Pons (tissue), 1 donor: Measurements from ENCODE around the gene ZBTB7C.

Experiments used
- DNase-seq: peaks from one replicate; pipeline ENCODE4 v3.0.0-alpha.2; 2016; ENCODE audit warnings: low spot score

ZBTB7C gene

GRCh38 chr18:48216639-48217257 lies 192.4 kb downstream of the ZBTB7C start:
- no peak for DNase-seq

GRCh38 chr18:48215876-48216638 lies 193.1 kb downstream of the ZBTB7C start:
- no peak for DNase-seq

- DNase-seq = no peak
These were observed 195.4 kb downstream of the ZBTB7C start for GRCh38 chr18:48213791-48214190.

- no peak for DNase-seq
These were observed 200.6 kb downstream of the ZBTB7C start for GRCh38 chr18:48208432-48209140.

GRCh38 chr18:48207733-48208132 lies 201.4 kb downstream of the ZBTB7C start:
- DNase-seq = no peak

GRCh38 chr18:48206887-48207286 lies 202.3 kb downstream of the ZBTB7C start:
- DNase-seq = no peak

- no peak for DNase-seq
These were observed 205.1 kb downstream of the ZBTB7C start for GRCh38 chr18:48203961-48204666.

- DNase-seq = no peak
These were observed 205.8 kb downstream of the ZBTB7C start for GRCh38 chr18:48203288-48203945.

GRCh38 chr18:48202350-48203260 lies 206.6 kb downstream of the ZBTB7C start:
- no peak for DNase-seq

GRCh38 chr18:48202006-48202348 lies 207.2 kb downstream of the ZBTB7C start:
- DNase-seq = no peak

- DNase-seq = no peak
These were observed 207.7 kb downstream of the ZBTB7C start for GRCh38 chr18:48201337-48202005.

- DNase-seq = no peak
These were observed 208.4 kb downstream of the ZBTB7C start for GRCh38 chr18:48200631-48201336.

GRCh38 chr18:48199399-48199798 lies 209.8 kb downstream of the ZBTB7C start:
- no peak for DNase-seq

GRCh38 chr18:48197819-48198218 lies 211.4 kb downstream of the ZBTB7C start:
- DNase-seq = no peak

GRCh38 chr18:48195787-48196186 lies 213.4 kb downstream of the ZBTB7C start:
- DNase-seq = no peak

- no peak for DNase-seq
These were observed 214.5 kb downstream of the ZBTB7C start for GRCh38 chr18:48194591-48195181.

- no peak for DNase-seq
These were observed 215.4 kb downstream of the ZBTB7C start for GRCh38 chr18:48193521-48194492.

GRCh38 chr18:48192542-48192941 lies 216.6 kb downstream of the ZBTB7C start:
- no peak for DNase-seq
